Epithelial cell of esophagus (primary cell): ENCODE data around the gene FRMD8.
A peak's percentile ranks its signal among the peaks of the same experiment; 100 is the strongest.

ENCODE experiments used
- DNase-seq: peaks from one replicate; pipeline ENCODE4 v3.0.0; 2010; ENCODE audit warnings: low read depth
- H3K4me3 ChIP-seq: 2 replicates; pipeline ENCODE4 v1.5.1; 2011; ENCODE audit warnings: mild to moderate bottlenecking, low read length, control low read depth
- CTCF ChIP-seq: IDR thresholded peaks from 2 replicates; pipeline ENCODE4 v1.5.1; 2011; ENCODE audit warnings: low read depth, mild to moderate bottlenecking, low read length, control low read depth, inconsistent platforms; ENCODE audit not compliant: insufficient read depth; ENCODE audit errors: missing control alignments

The FRMD8 gene

DNA sequence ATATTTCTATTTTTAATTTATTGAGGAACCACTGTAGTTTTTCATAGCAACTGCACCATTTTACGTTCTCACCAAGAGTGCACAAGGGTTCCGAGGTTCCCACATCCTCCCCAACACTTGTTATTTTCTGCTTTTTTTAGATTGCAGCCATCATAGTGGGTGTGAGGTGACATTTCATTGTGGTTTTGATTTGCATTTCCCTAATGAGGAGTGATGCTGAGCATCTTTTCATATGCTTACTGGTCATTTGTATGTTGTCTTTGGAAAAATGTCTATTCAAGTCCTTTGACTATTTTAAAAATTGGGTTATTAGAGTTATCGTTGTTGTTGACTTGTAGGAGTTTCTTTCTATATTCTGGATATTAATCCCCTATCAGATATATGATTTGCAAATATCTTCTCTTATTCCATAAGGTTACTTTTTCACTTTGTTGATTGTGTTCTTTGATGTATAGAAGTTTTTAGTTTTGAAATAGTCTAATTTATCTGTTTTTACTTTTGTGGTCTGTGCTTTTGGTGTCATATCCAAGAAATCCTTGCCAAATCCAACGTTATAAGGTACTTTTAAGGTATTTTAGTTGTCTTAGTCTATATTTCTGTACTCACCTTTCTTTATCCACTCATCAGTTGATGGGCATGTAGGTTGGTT lies 45.1 kb downstream of the FRMD8 start:
- H3K4me3 ChIP-seq: peak overlapping the region; percentile 3
- DNase-seq: peak; percentile 24
- TF ChIP-seq CTCF: no peak

GRCh38 chr11:65432100-65432650 lies 45.7 kb downstream of the FRMD8 start:
- TF ChIP-seq CTCF: no peak
- no peak overlapping the region for H3K4me3 ChIP-seq
- no peak for DNase-seq

- peak; percentile 17 for TF ChIP-seq CTCF
- peak; percentile 17 for DNase-seq
- H3K4me3 ChIP-seq: no peak overlapping the region
Measured at GRCh38 chr11:65432686-65433582, 46.5 kb downstream of the FRMD8 start.

DNA sequence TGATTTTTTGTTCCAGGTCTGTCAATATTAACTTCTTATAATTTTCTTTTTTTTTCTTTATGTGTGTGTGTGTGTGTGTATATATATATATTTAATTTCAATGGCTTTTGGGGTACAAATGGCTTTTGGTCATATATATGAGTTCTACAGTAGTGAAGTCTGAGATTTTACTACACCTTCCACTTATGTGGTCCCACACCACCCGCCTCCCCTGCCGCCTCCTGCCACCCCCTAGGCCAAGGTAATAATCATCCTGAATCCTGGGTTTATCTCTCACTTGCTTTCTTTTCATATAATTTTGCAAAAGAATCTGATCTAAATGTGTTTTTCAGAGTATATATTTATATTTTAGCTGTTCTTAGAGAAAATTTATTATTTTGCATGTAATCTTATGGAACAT lies 47.2 kb downstream of the FRMD8 start:
- no peak for TF ChIP-seq CTCF
- DNase-seq: no peak

GRCh38 chr11:65434057-65434666 lies 47.7 kb downstream of the FRMD8 start:
- peak; percentile 38 for DNase-seq
- TF ChIP-seq CTCF: no peak
- H3K4me3 ChIP-seq: peak overlapping the region; percentile 0

More for the DNA sequence above, 47.2 kb downstream of the FRMD8 start:
- H3K4me3 ChIP-seq: no peak overlapping the region

GRCh38 chr11:65434667-65435410 lies 48.4 kb downstream of the FRMD8 start:
- no peak for DNase-seq

More at GRCh38 chr11:65434667-65435410, 48.4 kb downstream of the FRMD8 start:
- peak overlapping the region; percentile 2 for H3K4me3 ChIP-seq
- no peak for TF ChIP-seq CTCF
